ENCODE measurements around the gene KCNMA1.

Gene KCNMA1

GRCh38 chr10:77196614-77197013 is 441.0 kb downstream of the KCNMA1 start:
- H3K27ac Mint-ChIP-seq = peak overlapping the region; percentile 51
- no peak overlapping the region for H3K4me3 Mint-ChIP-seq
- no peaks in the 10 kb centered on the region for H3K9me3 Mint-ChIP-seq
- no peaks in the 10 kb centered on the region for H3K36me3 Mint-ChIP-seq (ENCODE audit: low read depth)
- H3K4me1 Mint-ChIP-seq (ENCODE audit: low read depth) = no peaks in the 10 kb centered on the region
- H3K27me3 Mint-ChIP-seq = peaks cover 17% of the 10 kb centered on the region

DNA sequence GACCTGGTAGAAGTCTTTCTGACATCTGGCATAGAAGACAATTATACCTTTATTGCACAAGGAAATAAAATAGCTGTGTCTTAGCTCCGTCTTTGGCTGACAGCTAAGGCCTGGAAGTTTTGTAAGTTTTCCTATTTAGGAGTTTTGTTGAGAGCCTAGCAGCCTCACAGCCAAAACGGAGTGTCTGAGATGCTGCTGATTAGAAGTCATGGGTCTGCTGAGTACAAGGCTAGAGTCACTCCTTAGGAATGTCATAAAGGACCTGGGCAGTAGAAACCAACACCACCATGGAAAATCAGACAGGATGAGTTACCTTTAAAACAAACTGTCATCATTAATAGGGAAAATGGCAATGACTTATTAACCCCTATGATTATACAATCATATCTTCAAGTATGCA is 442.5 kb downstream of the KCNMA1 start:
- Mint-ChIP-seq H3K27ac (no peak overlapping the region), H3K4me1 (ENCODE audit: low read depth) (no peaks in the 10 kb centered on the region), H3K9me3 (no peaks in the 10 kb centered on the region), H3K36me3 (ENCODE audit: low read depth) (no peaks in the 10 kb centered on the region), H3K4me3 (no peak overlapping the region), H3K27me3 (peaks cover 7% of the 10 kb centered on the region)

- Mint-ChIP-seq H3K9me3 (no peaks in the 10 kb centered on the region), H3K27me3 (peaks cover 9% of the 10 kb centered on the region), H3K4me1 (ENCODE audit: low read depth) (no peaks in the 10 kb centered on the region), H3K4me3 (no peak overlapping the region), H3K27ac (no peak overlapping the region), H3K36me3 (ENCODE audit: low read depth) (no peaks in the 10 kb centered on the region)
These were observed 444.6 kb downstream of the KCNMA1 start for GRCh38 chr10:77193001-77193400.

DNA sequence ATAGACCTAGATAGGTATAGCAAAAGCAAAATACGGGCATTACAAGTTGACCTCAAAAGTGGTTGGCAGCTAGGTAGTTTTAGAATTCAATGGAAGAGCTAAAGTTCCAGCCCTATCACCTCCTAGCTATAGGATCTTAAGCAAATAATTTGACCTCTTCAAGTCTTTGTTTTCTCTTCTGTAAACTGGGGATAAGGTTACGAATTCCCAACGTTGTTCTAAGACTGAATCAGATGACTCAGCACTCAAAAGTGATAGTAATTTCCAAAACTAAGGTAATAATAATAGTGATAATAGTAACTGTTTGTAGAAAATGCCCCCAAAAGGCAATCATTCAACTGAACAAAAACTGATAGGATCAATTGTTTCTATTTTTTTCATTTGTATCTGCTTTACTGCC is 445.2 kb downstream of the KCNMA1 start:
- no peak overlapping the region for H3K4me3 Mint-ChIP-seq
- H3K9me3 Mint-ChIP-seq = no peaks in the 10 kb centered on the region
- no peaks in the 10 kb centered on the region for H3K36me3 Mint-ChIP-seq (ENCODE audit: low read depth)
- peaks cover 14% of the 10 kb centered on the region for H3K27me3 Mint-ChIP-seq
- H3K4me1 Mint-ChIP-seq (ENCODE audit: low read depth) = no peaks in the 10 kb centered on the region
- no peak overlapping the region for H3K27ac Mint-ChIP-seq

DNA sequence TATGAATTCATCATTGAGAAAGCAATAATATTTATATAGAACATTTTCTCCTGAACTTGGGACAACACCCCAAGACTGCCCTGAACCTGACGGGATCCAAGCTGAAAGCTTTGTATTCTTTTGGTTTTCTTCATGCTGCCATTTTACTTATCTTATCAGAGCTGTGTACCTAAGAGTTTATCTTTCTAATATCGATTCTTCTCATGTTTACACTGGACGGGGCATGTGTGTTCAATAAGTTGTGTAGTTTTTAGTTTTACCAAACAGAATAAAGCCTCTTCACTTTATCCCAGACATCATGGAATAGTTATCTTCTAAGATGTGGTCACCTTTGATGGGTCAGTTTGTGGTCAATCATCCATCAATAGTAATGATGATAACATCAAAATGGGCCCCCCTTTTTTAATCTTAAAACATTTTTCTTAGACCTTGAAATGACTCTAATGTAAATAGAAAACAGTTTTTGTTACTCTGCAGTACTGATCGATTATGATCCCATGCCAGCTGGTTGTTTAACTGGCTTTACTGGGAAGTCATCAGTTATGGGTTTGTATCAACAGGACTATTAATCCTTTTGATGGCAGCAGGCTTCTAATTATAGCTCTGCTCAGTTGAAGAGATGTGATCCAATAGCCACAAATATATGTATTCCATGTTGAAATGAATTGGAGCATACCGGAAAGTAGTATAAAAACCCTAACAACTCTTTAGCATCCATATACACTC is 446.1 kb downstream of the KCNMA1 start:
- peaks cover 16% of the 10 kb centered on the region for H3K27me3 Mint-ChIP-seq
- H3K4me1 Mint-ChIP-seq (ENCODE audit: low read depth) = no peaks in the 10 kb centered on the region
- no peaks in the 10 kb centered on the region for H3K36me3 Mint-ChIP-seq (ENCODE audit: low read depth)
- H3K9me3 Mint-ChIP-seq = no peaks in the 10 kb centered on the region
- H3K27ac Mint-ChIP-seq = no peak overlapping the region
- H3K4me3 Mint-ChIP-seq = no peak overlapping the region

DNA sequence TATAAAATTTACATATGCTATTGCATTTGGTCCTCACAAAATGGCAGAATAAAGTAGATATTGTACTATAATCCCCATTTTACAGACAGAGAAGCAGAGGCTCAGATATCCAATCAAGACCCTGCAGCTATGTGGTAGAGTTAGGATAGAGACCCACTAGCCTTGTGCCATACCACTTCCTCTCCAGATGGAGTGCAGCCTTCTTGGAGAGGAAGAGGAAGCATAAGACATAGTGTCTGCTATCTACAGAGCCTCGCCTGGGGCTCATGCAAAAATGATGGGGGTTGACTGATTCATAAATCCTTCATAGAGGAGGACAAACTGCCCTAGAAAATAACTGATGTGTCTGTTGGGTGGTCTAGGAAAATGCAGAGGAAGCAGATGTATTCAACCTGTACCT is 447.3 kb downstream of the KCNMA1 start:
- H3K9me3 Mint-ChIP-seq = no peaks in the 10 kb centered on the region
- H3K36me3 Mint-ChIP-seq (ENCODE audit: low read depth) = no peaks in the 10 kb centered on the region
- no peak overlapping the region for H3K4me3 Mint-ChIP-seq
- H3K27ac Mint-ChIP-seq = no peak overlapping the region
- peaks cover 16% of the 10 kb centered on the region for H3K27me3 Mint-ChIP-seq
- no peaks in the 10 kb centered on the region for H3K4me1 Mint-ChIP-seq (ENCODE audit: low read depth)

DNA sequence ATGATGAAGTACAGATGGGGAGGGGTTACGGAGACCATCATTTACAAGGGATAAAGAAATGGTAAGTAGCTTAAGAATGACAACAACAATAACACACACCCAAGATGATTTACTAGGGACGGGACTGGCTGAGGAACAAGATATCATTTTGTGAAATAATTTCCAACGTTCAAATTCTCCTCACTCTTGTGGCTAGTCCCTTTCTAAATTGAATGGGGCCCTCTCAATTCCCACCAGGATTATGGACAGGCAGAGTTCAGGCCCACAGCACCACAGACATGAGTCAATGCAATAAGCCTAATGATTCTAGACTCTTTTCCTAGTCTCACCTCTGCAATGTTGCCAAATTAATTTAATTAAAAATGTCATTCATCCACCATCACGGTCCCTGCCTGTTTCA is 448.1 kb downstream of the KCNMA1 start:
- Mint-ChIP-seq H3K36me3 (ENCODE audit: low read depth) (no peaks in the 10 kb centered on the region), H3K27me3 (peaks cover 16% of the 10 kb centered on the region), H3K9me3 (no peaks in the 10 kb centered on the region), H3K4me3 (no peak overlapping the region), H3K4me1 (ENCODE audit: low read depth) (no peaks in the 10 kb centered on the region), H3K27ac (no peak overlapping the region)

GRCh38 chr10:77189075-77189474 is 448.5 kb downstream of the KCNMA1 start:
- no peaks in the 10 kb centered on the region for H3K9me3 Mint-ChIP-seq
- H3K36me3 Mint-ChIP-seq (ENCODE audit: low read depth) = no peaks in the 10 kb centered on the region
- H3K27ac Mint-ChIP-seq = no peak overlapping the region
- peaks cover 16% of the 10 kb centered on the region for H3K27me3 Mint-ChIP-seq
- no peak overlapping the region for H3K4me3 Mint-ChIP-seq
- H3K4me1 Mint-ChIP-seq (ENCODE audit: low read depth) = no peaks in the 10 kb centered on the region

GRCh38 chr10:77188521-77188920 is 449.1 kb downstream of the KCNMA1 start:
- Mint-ChIP-seq H3K9me3 (no peaks in the 10 kb centered on the region), H3K36me3 (ENCODE audit: low read depth) (no peaks in the 10 kb centered on the region), H3K4me3 (no peak overlapping the region), H3K27ac (no peak overlapping the region), H3K27me3 (peaks cover 16% of the 10 kb centered on the region), H3K4me1 (ENCODE audit: low read depth) (no peaks in the 10 kb centered on the region)

DNA sequence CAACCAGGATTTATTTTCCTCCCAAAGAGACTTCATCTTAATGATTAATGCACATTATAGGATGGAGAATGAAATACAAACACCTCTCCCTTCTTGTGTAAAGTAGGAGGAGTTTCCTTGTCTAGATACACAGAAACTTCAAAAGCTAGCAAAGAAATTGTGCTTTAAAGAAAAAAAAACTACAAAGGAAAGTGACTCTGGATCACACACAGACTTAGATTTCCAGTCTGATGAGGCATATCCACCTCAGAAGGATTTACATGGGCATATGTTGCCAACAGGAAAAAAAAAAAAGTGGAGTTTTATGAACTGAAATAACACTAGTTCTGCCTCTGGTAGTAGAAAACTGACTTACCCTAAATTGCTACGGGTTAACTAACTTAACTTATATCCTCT is 449.6 kb downstream of the KCNMA1 start:
- Mint-ChIP-seq H3K36me3 (ENCODE audit: low read depth) (no peaks in the 10 kb centered on the region), H3K9me3 (no peaks in the 10 kb centered on the region), H3K27me3 (peaks cover 19% of the 10 kb centered on the region), H3K4me3 (no peak overlapping the region), H3K27ac (no peak overlapping the region), H3K4me1 (ENCODE audit: low read depth) (no peaks in the 10 kb centered on the region)

DNA sequence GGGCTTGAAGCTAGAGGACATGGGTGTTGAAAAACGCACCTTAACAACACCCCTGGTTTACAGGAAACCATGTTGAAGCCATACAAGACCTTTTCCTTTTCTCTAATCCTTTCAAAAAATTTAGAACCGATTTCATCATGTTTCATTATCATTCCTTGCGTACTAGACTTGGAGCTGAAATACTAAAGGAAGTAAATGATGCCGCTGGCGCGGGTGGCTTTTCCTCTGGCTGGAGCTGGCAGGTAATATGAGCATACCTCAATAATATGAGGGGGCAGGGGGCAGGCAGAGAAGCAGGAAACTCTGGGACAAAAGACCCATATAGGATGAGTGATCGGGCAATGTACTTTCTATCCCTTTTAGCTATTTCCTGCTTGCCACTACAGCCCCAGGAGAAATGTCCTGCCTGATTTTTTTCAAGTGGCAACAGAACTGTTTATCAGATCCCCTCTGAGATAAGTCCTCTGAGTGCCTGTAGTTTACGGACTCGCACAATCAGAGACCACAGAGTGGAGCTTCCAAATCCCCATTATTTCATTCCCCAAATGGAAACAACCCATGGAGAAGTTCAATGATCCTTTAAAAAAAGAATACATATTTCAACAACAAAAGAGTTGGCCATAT is 450.1 kb downstream of the KCNMA1 start:
- Mint-ChIP-seq H3K9me3 (no peaks in the 10 kb centered on the region), H3K27ac (no peak overlapping the region), H3K4me1 (ENCODE audit: low read depth) (no peaks in the 10 kb centered on the region)

GRCh38 chr10:77186936-77187335 is 450.7 kb downstream of the KCNMA1 start:
- Mint-ChIP-seq H3K4me3 (no peak overlapping the region), H3K4me1 (ENCODE audit: low read depth) (no peaks in the 10 kb centered on the region), H3K27ac (no peak overlapping the region), H3K36me3 (ENCODE audit: low read depth) (no peaks in the 10 kb centered on the region), H3K27me3 (peaks cover 14% of the 10 kb centered on the region), H3K9me3 (no peaks in the 10 kb centered on the region)

More for the DNA sequence above, 450.1 kb downstream of the KCNMA1 start:
- no peak overlapping the region for H3K4me3 Mint-ChIP-seq
- H3K27me3 Mint-ChIP-seq = peaks cover 19% of the 10 kb centered on the region
- H3K36me3 Mint-ChIP-seq (ENCODE audit: low read depth) = no peaks in the 10 kb centered on the region

DNA sequence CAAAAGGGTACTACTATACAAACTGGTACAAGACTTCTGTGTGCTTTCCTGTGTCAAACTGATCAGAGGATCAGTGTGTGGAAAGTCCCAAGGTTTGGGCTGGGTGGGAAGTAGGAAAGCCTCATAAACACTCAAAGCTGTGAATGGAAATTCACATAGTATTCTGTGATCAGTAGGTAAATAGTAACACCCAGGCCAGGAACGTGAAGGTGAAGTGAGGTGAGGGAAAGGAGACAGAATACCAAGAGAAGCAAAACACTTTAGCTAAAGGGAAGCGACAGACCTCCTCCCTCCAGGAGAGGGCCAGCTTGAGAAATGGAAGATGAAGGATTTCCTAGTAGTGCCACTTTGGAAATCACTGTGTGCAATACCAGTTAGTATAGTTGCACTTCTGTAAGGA is 451.9 kb downstream of the KCNMA1 start:
- Mint-ChIP-seq H3K27ac (no peak overlapping the region), H3K9me3 (no peaks in the 10 kb centered on the region), H3K27me3 (peaks cover 13% of the 10 kb centered on the region), H3K36me3 (ENCODE audit: low read depth) (no peaks in the 10 kb centered on the region), H3K4me3 (no peak overlapping the region), H3K4me1 (ENCODE audit: low read depth) (no peaks in the 10 kb centered on the region)

GRCh38 chr10:77182803-77183202 is 454.8 kb downstream of the KCNMA1 start:
- no peak overlapping the region for H3K27ac Mint-ChIP-seq
- H3K36me3 Mint-ChIP-seq (ENCODE audit: low read depth) = no peaks in the 10 kb centered on the region
- no peaks in the 10 kb centered on the region for H3K9me3 Mint-ChIP-seq
- H3K4me3 Mint-ChIP-seq = no peak overlapping the region
- H3K4me1 Mint-ChIP-seq (ENCODE audit: low read depth) = no peaks in the 10 kb centered on the region
- H3K27me3 Mint-ChIP-seq = peaks cover 21% of the 10 kb centered on the region

DNA sequence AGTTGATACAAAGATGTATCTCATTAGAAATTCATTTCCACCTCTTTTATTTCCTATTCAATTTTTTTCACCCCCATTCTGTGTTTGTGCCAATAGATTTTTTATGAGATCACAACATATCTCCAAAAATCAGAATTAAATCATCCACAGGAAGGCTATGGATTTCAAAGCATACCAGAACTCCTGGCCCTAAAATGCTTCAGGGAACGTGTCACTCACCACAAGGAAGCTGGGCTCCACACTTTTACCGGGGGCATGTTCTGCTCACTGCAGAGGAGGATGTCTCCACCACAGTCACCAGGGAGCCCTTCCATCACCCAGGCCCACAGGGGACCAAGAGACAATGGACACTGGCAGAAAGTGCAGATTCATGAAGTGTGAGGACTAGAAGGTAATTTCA is 456.8 kb downstream of the KCNMA1 start:
- H3K27me3 Mint-ChIP-seq = peaks cover 15% of the 10 kb centered on the region
- no peak overlapping the region for H3K27ac Mint-ChIP-seq
- no peaks in the 10 kb centered on the region for H3K9me3 Mint-ChIP-seq
- no peaks in the 10 kb centered on the region for H3K36me3 Mint-ChIP-seq (ENCODE audit: low read depth)
- no peaks in the 10 kb centered on the region for H3K4me1 Mint-ChIP-seq (ENCODE audit: low read depth)
- no peak overlapping the region for H3K4me3 Mint-ChIP-seq

DNA sequence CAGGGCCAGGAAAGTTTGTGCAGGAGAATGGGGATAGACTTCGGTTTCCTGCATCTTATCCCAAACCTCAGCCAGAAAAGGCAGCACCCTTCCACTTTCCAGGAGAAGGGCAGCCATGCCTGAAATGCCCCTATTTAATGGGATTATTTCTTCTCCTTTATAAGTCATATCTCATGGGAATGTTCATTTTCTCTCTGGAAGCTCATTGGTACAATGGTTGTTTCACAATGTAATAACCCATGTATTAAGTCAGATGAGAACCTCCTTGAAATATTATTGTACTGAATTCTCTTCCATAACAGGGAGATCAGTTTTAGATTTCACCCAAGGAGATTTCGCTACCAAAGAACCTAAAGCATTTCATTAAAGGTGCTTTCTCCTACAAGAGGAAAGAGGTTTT is 457.5 kb downstream of the KCNMA1 start:
- H3K27me3 Mint-ChIP-seq = peaks cover 15% of the 10 kb centered on the region
- H3K27ac Mint-ChIP-seq = no peak overlapping the region
- H3K4me3 Mint-ChIP-seq = no peak overlapping the region
- H3K9me3 Mint-ChIP-seq = no peaks in the 10 kb centered on the region
- no peaks in the 10 kb centered on the region for H3K4me1 Mint-ChIP-seq (ENCODE audit: low read depth)
- H3K36me3 Mint-ChIP-seq (ENCODE audit: low read depth) = no peaks in the 10 kb centered on the region
